Osteocyte (in vitro differentiated cells): Measurements from ENCODE around the gene C1QTNF1. TPM values are rescaled to one million over a fixed set of nuclear protein-coding genes. Genes with fewer than 3 reads are reported as not detected.
"Not testable (repeated sequence)": the region's sequence is repeated elsewhere in the genome, so short reads cannot be mapped to it uniquely, and the experiment has no call there.

Source experiments
- DNase-seq: peaks from one replicate; pipeline ENCODE4 v3.0.0; 2021; ENCODE audit warnings: mixed read lengths; ENCODE audit not compliant: unreplicated experiment; ENCODE audit errors: extremely low spot score
- H3K27ac Mint-ChIP-seq: one replicate; pipeline ENCODE4 v1.8.0; 2021; ENCODE audit warnings: mild to moderate bottlenecking, mixed read lengths; ENCODE audit not compliant: unreplicated experiment
- H3K27me3 Mint-ChIP-seq: one replicate; pipeline ENCODE4 v1.8.0; 2021; ENCODE audit warnings: mixed read lengths; ENCODE audit not compliant: unreplicated experiment
- H3K36me3 Mint-ChIP-seq: one replicate; pipeline ENCODE4 v1.8.0; 2021; ENCODE audit warnings: mixed read lengths; ENCODE audit not compliant: unreplicated experiment
- H3K4me1 Mint-ChIP-seq: one replicate; pipeline ENCODE4 v1.8.0; 2021; ENCODE audit warnings: mixed read lengths; ENCODE audit not compliant: unreplicated experiment
- H3K4me3 Mint-ChIP-seq: one replicate; pipeline ENCODE4 v1.8.0; 2021; ENCODE audit warnings: mild to moderate bottlenecking, moderate library complexity, mixed read lengths; ENCODE audit not compliant: unreplicated experiment
- H3K9me3 Mint-ChIP-seq: one replicate; pipeline ENCODE4 v1.8.0; 2021; ENCODE audit warnings: mixed read lengths; ENCODE audit not compliant: unreplicated experiment
- total RNA-seq: library from RNA; stranded (reverse); gene quantifications from 2 replicates; pipeline ENCODE4 v1.2.1, GENCODE V29; 2021
- TF ChIP-seq, protein P1 (sequence below): fragments of 200-600 bp; sonication (generic); IDR thresholded peaks from 2 replicates; pipeline ENCODE4 v1.5.0; 2021; ENCODE audit warnings: antibody characterized with exemption, mild to moderate bottlenecking, moderate library complexity

The C1QTNF1 gene
- total RNA-seq, 1 donor from 2014 or later, result 203 TPM

- TF ChIP-seq, protein P1, sequence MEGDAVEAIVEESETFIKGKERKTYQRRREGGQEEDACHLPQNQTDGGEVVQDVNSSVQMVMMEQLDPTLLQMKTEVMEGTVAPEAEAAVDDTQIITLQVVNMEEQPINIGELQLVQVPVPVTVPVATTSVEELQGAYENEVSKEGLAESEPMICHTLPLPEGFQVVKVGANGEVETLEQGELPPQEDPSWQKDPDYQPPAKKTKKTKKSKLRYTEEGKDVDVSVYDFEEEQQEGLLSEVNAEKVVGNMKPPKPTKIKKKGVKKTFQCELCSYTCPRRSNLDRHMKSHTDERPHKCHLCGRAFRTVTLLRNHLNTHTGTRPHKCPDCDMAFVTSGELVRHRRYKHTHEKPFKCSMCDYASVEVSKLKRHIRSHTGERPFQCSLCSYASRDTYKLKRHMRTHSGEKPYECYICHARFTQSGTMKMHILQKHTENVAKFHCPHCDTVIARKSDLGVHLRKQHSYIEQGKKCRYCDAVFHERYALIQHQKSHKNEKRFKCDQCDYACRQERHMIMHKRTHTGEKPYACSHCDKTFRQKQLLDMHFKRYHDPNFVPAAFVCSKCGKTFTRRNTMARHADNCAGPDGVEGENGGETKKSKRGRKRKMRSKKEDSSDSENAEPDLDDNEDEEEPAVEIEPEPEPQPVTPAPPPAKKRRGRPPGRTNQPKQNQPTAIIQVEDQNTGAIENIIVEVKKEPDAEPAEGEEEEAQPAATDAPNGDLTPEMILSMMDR, result no peak
- H3K27me3 Mint-ChIP-seq, result peaks cover 2% of the 10 kb centered on the region
- H3K36me3 Mint-ChIP-seq, result no peaks in the 10 kb centered on the region
- DNase-seq, result no peak
- no peak overlapping the region for H3K27ac Mint-ChIP-seq
- H3K4me3 Mint-ChIP-seq, result no peak overlapping the region
- H3K4me1 Mint-ChIP-seq, result peaks cover 33% of the 10 kb centered on the region
- H3K9me3 Mint-ChIP-seq, result peaks cover 3% of the 10 kb centered on the region
Measured at GRCh38 chr17:79019261-79019631, 4.7 kb upstream of the C1QTNF1 start.

DNA sequence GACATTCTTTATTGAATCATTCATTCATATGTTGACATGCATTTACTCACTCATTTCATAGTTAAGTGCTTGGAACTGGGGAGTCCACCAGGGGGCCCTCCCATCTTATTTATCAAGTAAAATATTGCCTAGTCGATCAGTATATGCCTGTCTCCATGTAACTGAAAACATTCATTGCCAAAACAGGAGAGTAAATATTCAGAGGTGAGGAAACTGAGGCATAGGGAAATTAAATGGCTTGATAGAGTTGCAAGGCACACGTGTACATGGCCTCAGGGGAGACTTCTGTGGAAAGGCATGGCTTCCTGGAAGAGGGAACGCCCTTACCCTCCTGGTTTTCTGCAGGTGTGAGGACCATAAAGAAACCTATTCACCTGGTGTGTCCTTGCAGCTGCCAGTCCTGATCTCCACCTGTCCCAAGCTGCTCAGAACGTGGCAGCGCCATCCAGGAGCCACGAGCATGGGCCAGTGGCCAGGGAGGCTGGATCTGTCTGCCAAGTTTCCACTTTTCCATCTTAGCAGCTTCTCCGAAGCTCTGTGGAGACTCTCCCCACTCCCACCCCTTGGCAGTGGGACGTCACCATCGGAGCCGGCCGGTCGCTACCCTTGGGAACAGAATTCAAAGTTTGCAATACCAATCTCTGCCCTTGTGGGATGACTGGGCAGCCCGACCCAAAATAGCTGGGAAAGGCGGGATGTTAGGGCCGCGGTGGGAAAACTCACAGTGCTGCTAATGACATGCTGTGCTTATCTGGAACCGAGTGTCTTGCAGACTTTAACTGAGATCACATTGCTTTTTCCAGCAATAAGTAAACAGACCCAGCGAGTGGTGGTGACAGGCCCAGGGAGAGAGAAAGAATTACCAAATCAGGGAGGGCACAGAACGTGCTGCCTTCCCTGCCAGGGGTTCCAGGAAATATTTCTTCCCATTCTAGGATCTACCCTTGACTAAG, 4.1 kb upstream of the C1QTNF1 start:
- H3K9me3 Mint-ChIP-seq, result no peaks in the 10 kb centered on the region
- H3K36me3 Mint-ChIP-seq, result no peaks in the 10 kb centered on the region
- TF ChIP-seq, protein P1, result peak; percentile 86
- no peak overlapping the region for H3K4me3 Mint-ChIP-seq
- H3K4me1 Mint-ChIP-seq, result peaks cover 36% of the 10 kb centered on the region
- H3K27me3 Mint-ChIP-seq, result peaks cover 2% of the 10 kb centered on the region
- H3K27ac Mint-ChIP-seq, result peak overlapping the region; percentile 62
- no peak for DNase-seq

DNA sequence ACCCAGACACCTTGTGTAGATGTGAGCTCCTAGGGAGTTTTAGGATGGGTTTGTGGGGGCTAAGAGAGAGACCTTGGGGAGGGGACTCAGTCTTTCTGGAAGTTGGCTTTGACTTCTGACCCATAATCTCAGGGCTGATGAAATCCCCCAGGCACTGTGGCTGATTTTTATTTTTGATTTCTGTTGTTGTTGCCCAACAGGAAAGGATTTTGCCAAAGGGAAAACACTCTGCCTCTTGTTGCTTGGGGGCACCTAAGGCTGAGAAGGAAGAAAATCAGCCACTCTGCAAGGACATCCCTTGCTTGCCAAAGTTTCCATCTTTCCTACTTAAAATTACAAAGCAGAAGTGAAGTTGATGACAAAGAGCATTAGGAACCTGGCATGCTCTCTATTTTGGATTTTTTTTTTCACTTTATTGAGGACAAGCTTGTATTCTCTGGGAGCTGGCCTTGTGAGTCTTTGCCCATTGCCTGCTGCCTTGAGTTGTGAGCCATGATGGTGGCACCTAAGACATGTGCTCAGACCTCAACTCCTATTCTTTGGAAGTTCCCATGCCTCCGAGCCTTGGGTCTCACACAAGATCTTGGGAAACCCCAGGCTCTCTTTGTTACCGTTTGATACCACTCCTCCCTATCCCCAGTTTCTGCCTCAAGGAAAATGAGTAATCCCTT, 3.2 kb upstream of the C1QTNF1 start:
- peaks cover 5% of the 10 kb centered on the region for H3K36me3 Mint-ChIP-seq
- DNase-seq, result no peak
- H3K9me3 Mint-ChIP-seq, result no peaks in the 10 kb centered on the region
- peaks cover 2% of the 10 kb centered on the region for H3K27me3 Mint-ChIP-seq
- peak overlapping the region; percentile 62 for H3K27ac Mint-ChIP-seq
- peaks cover 43% of the 10 kb centered on the region for H3K4me1 Mint-ChIP-seq
- TF ChIP-seq, protein P1, result no peak
- no peak overlapping the region for H3K4me3 Mint-ChIP-seq

DNA sequence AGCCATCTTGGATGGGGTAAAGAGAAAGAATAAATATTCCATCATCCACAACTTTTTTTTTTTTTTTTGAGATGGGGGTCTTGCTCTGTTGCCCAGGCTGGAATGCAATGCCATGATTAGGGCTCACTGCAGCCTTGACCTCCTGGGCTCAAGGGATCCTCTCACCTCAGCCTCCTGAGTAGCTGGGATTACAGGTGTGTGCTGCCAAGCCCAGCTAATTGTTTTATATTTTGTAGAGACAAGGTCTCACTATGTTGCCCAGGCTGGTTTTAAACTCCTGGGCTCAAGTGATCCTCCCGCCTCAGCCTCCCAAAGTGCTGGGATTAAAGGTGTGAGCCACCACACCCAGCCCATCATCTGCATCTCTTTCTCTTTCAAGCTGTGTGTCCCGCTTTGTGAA, 2.0 kb upstream of the C1QTNF1 start:
- not testable (repeated sequence) for H3K27ac Mint-ChIP-seq, H3K9me3 Mint-ChIP-seq, H3K4me3 Mint-ChIP-seq, DNase-seq, H3K27me3 Mint-ChIP-seq, H3K36me3 Mint-ChIP-seq
- peaks cover 54% of the 10 kb centered on the region for H3K4me1 Mint-ChIP-seq

GRCh38 chr17:79022507-79022991, 1.4 kb upstream of the C1QTNF1 start:
- DNase-seq, result no peak
- no peak overlapping the region for H3K27ac Mint-ChIP-seq
- TF ChIP-seq, protein P1, result no peak
- H3K27me3 Mint-ChIP-seq, result peaks cover 2% of the 10 kb centered on the region
- no peak overlapping the region for H3K4me3 Mint-ChIP-seq
- peaks cover 9% of the 10 kb centered on the region for H3K36me3 Mint-ChIP-seq
- no peaks in the 10 kb centered on the region for H3K9me3 Mint-ChIP-seq
- H3K4me1 Mint-ChIP-seq, result peaks cover 60% of the 10 kb centered on the region
